H1 (cell line): ENCODE measurements around the gene MRRF. TPM values are rescaled to one million over a fixed set of nuclear protein-coding genes. Genes with fewer than 3 reads are reported as not detected.
A peak's percentile ranks its signal among the peaks of the same experiment; 100 is the strongest.

Experiments used
- CTCF ChIA-PET: fragments of 300-600 bp; sonication (Branson Sonifier 250); formaldehyde crosslinking; loops from one replicate; lab custom pipeline; 2021; ENCODE audit not compliant: partially characterized antibody; lab: Charles Lee
- POLR2A ChIA-PET: fragments of 300-600 bp; sonication (Branson Sonifier 250); formaldehyde crosslinking; loops from one replicate; lab custom pipeline; 2021; ENCODE audit warnings: inconsistent platforms; ENCODE audit not compliant: partially characterized antibody; lab: Charles Lee
- DNase-seq, 2 experiments: peaks; one replicate each; pipeline versions ENCODE4 v3.0.0 to v3.0.0-alpha.2; 2010 to 2022; ENCODE audit warnings: low spot score in 2 of 2, low read depth in 1 of 2, mixed read lengths in 1 of 2
- FAIRE-seq: peaks from 2 replicates; lab custom pipeline; 2011; peaks lifted over from hg19 to GRCh38; lab: Jason Lieb, UNC
- H2AFZ ChIP-seq: 2 replicates; pipeline ENCODE4 v1.8.1; 2012; ENCODE audit warnings: low read length, inconsistent platforms
- H2AK5ac ChIP-seq: 2 replicates; pipeline ENCODE4 v1.6.1; 2013; ENCODE audit warnings: low read depth, low read length
- H2BK120ac ChIP-seq: replicated peaks from 2 replicates; pipeline ENCODE3; 2013; ENCODE audit warnings: low read depth, low read length, inconsistent platforms
- H2BK12ac ChIP-seq: 2 replicates; pipeline ENCODE4 v1.6.1; 2013; ENCODE audit warnings: low read depth, low read length
- H2BK15ac ChIP-seq: 2 replicates; pipeline ENCODE4 v1.6.1; 2013; ENCODE audit warnings: low read length
- H2BK20ac ChIP-seq: 2 replicates; pipeline ENCODE4 v1.6.1; 2013; ENCODE audit warnings: low read length
- H2BK5ac ChIP-seq: 2 replicates; pipeline ENCODE4 v1.6.1; 2013; ENCODE audit warnings: low read depth, low read length
- H3K14ac ChIP-seq: 2 replicates; pipeline ENCODE4 v1.6.1; 2013; ENCODE audit warnings: inconsistent platforms; ENCODE audit not compliant: insufficient read length
- H3K18ac ChIP-seq: 2 replicates; pipeline ENCODE4 v1.6.1; 2013; ENCODE audit warnings: low read length; ENCODE audit errors: extremely low read depth
- H3K23ac ChIP-seq: 2 replicates; pipeline ENCODE4 v1.6.1; 2013; ENCODE audit warnings: inconsistent platforms; ENCODE audit not compliant: insufficient read length
- H3K23me2 ChIP-seq: 2 replicates; pipeline ENCODE4 v1.6.1; 2013; ENCODE audit warnings: low read depth, low read length
- H3K27ac ChIP-seq: 2 replicates; pipeline ENCODE4 v1.6.1; 2011; ENCODE audit warnings: low read depth, low read length, inconsistent platforms
- H3K27me3 ChIP-seq, 4 experiments: replicated peaks in 1 of 4; 1 replicate in 1 of 4; 2 replicates in 3 of 4; pipeline versions ENCODE4 v1.6.1 to v1.8.1; 2011 to 2013; ENCODE audit warnings: low read length in 3 of 4, mild to moderate bottlenecking in 3 of 4, inconsistent platforms in 2 of 4, mixed read lengths in 2 of 4, moderate library complexity in 1 of 4; ENCODE audit not compliant: control insufficient read depth in 3 of 4, insufficient read depth in 3 of 4; ENCODE audit errors: extremely low read depth in 1 of 4
- H3K36me3 ChIP-seq, 4 experiments: 2 replicates each; pipeline versions ENCODE4 v1.6.1 to v1.8.1; 2011 to 2013; ENCODE audit warnings: mild to moderate bottlenecking in 4 of 4, low read length in 3 of 4, moderate library complexity in 2 of 4, control low read depth in 1 of 4, inconsistent platforms in 1 of 4; ENCODE audit not compliant: insufficient read depth in 4 of 4, control insufficient read depth in 2 of 4
- H3K4ac ChIP-seq: replicated peaks from 2 replicates; pipeline ENCODE3; 2013; ENCODE audit warnings: low read length, low read depth, mixed read lengths, inconsistent platforms; ENCODE audit not compliant: insufficient read length
- H3K4me1 ChIP-seq, 4 experiments: replicated peaks in 1 of 4; 1 replicate in 1 of 4; 2 replicates in 3 of 4; pipeline versions ENCODE4 v1.6.1 to v1.8.1; 2011 to 2013; ENCODE audit warnings: low read length in 3 of 4, inconsistent platforms in 2 of 4, mixed read lengths in 1 of 4; ENCODE audit not compliant: insufficient read depth in 4 of 4, control insufficient read depth in 3 of 4
- H3K4me2 ChIP-seq, 2 experiments: 2 replicates each; pipeline versions ENCODE4 v1.6.1 to v1.8.1; 2011 to 2013; ENCODE audit warnings: low read depth in 2 of 2, low read length in 2 of 2, control low read depth in 1 of 2, inconsistent platforms in 1 of 2, mild to moderate bottlenecking in 1 of 2; ENCODE audit not compliant: insufficient read depth in 1 of 2
- H3K4me3 ChIP-seq, 4 experiments: fragments of 200-600, 300-600 bp in 1 of 4; sonication (generic), shearing (Covaris generic), sonication (Bioruptor Twin) in 1 of 4; 2 replicates each; pipeline versions ENCODE4 v1.5.1 to v1.8.1; 2011 to 2016; ENCODE audit warnings: low read length in 4 of 4, low read depth in 3 of 4, control low read depth in 2 of 4, inconsistent platforms in 2 of 4, mild to moderate bottlenecking in 2 of 4, mixed read lengths in 1 of 4, moderate library complexity in 1 of 4; ENCODE audit not compliant: insufficient read depth in 2 of 4; ENCODE audit errors: extremely low read depth in 1 of 4
- H3K56ac ChIP-seq: replicated peaks from 2 replicates; pipeline ENCODE3; 2013; ENCODE audit warnings: low read depth, mild to moderate bottlenecking, mixed read lengths, low read length, inconsistent platforms; ENCODE audit not compliant: insufficient read length
- H3K79me1 ChIP-seq: 2 replicates; pipeline ENCODE4 v1.6.1; 2013; ENCODE audit warnings: low read depth, low read length, control low read depth
- H3K79me2 ChIP-seq, 2 experiments: 2 replicates each; pipeline versions ENCODE4 v1.6.1 to v1.8.1; 2012 to 2013; ENCODE audit warnings: low read length in 2 of 2, mild to moderate bottlenecking in 2 of 2, inconsistent platforms in 1 of 2; ENCODE audit not compliant: insufficient read depth in 2 of 2, control insufficient read depth in 1 of 2
- H3K9ac ChIP-seq, 4 experiments: replicated peaks in 1 of 4; 1 replicate in 1 of 4; 2 replicates in 3 of 4; pipeline versions ENCODE4 v1.6.1 to v1.8.1; 2011 to 2013; ENCODE audit warnings: low read depth in 3 of 4, low read length in 3 of 4, control low read depth in 2 of 4, mild to moderate bottlenecking in 2 of 4, moderate library complexity in 2 of 4, inconsistent platforms in 1 of 4; ENCODE audit errors: extremely low read depth in 1 of 4
- H3K9me3 ChIP-seq, 2 experiments: 2 replicates each; pipeline versions ENCODE4 v1.6.1 to v1.8.1; 2012 to 2013; ENCODE audit warnings: mild to moderate bottlenecking in 2 of 2, moderate library complexity in 2 of 2, control low read depth in 1 of 2, inconsistent platforms in 1 of 2, low read depth in 1 of 2, low read length in 1 of 2, mixed read lengths in 1 of 2; ENCODE audit not compliant: insufficient read depth in 2 of 2
- H4K20me1 ChIP-seq, 2 experiments: replicated peaks in 1 of 2; 2 replicates each; pipeline versions ENCODE3 to v1.8.1; 2011 to 2013; ENCODE audit warnings: inconsistent platforms in 2 of 2, low read length in 2 of 2, mild to moderate bottlenecking in 1 of 2; ENCODE audit not compliant: insufficient read depth in 2 of 2, control insufficient read depth in 1 of 2
- H4K5ac ChIP-seq: 2 replicates; pipeline ENCODE4 v1.6.1; 2013; ENCODE audit warnings: low read length, low read depth, mixed read lengths, inconsistent platforms; ENCODE audit not compliant: insufficient read length
- H4K8ac ChIP-seq: 2 replicates; pipeline ENCODE4 v1.8.0; 2013; ENCODE audit warnings: mild to moderate bottlenecking, moderate library complexity, low read length, inconsistent platforms; ENCODE audit not compliant: insufficient read depth; ENCODE audit errors: extremely low read depth
- H4K91ac ChIP-seq: replicated peaks from 2 replicates; pipeline ENCODE3; 2013; ENCODE audit warnings: low read length, mixed read lengths, inconsistent platforms; ENCODE audit not compliant: insufficient read length
- CBX8 ChIP-seq: fragments of 300-800, 300-1000 bp; sonication (generic); IDR thresholded peaks from 2 replicates; pipeline ENCODE4 v1.7.1; 2016; ENCODE audit warnings: low read depth, low read length, borderline replicate concordance
- EZH2 ChIP-seq: fragments of 200-600 bp; sonication (generic); IDR thresholded peaks from 2 replicates; pipeline ENCODE4 v1.7.1; 2012; ENCODE audit warnings: low read depth, mild to moderate bottlenecking, moderate library complexity, low read length, inconsistent platforms; ENCODE audit not compliant: severe bottlenecking
- JUND ChIP-seq: IDR thresholded peaks from 2 replicates; pipeline ENCODE4 v1.6.1; 2011; ENCODE audit warnings: mild to moderate bottlenecking, improper control_type of control experiment, low read length
- MAFK ChIP-seq: IDR thresholded peaks from 2 replicates; pipeline ENCODE4 v1.6.1; 2012; ENCODE audit warnings: low read depth, mild to moderate bottlenecking, improper control_type of control experiment, low read length
- POLR2AphosphoS5 ChIP-seq: IDR thresholded peaks from 2 replicates; pipeline ENCODE4 v1.6.1; 2011; ENCODE audit warnings: low read depth, low read length
- POU5F1 ChIP-seq: IDR thresholded peaks from 2 replicates; pipeline ENCODE4 v1.6.1; 2011; ENCODE audit warnings: low read depth, mild to moderate bottlenecking, low read length, moderate library complexity
- RBBP5 ChIP-seq: IDR thresholded peaks from 2 replicates; pipeline ENCODE4 v1.7.1; 2012; ENCODE audit warnings: low read depth, mild to moderate bottlenecking, inconsistent platforms, low read length, moderate library complexity, borderline replicate concordance
- SIRT6 ChIP-seq: IDR thresholded peaks from one replicate; pipeline ENCODE4 v1.7.1; 2012; ENCODE audit warnings: low read length, inconsistent platforms
- SP2 ChIP-seq: IDR thresholded peaks from 2 replicates; pipeline ENCODE4 v1.6.1; 2012; ENCODE audit warnings: mild to moderate bottlenecking, low read length, inconsistent platforms
- SRF ChIP-seq: IDR thresholded peaks from 2 replicates; pipeline ENCODE4 v1.6.1; 2011; ENCODE audit warnings: mild to moderate bottlenecking, low read depth, low read length, moderate library complexity
- TBP ChIP-seq: IDR thresholded peaks from 2 replicates; pipeline ENCODE4 v1.6.1; 2011; ENCODE audit warnings: low read depth, low read length, improper control_type of control experiment
- WGBS, 2 experiments: shearing (Covaris generic) in 1 of 2; methylation state at CpG; one replicate each; pipeline versions ENCODE4 v1.1.6 to v1.1.7; 2013 to 2015; ENCODE audit warnings: low lambda C conversion rate in 2 of 2, mixed read lengths in 2 of 2, inconsistent platforms in 1 of 2, low coverage in 1 of 2, missing lambda C conversion rate in 1 of 2; ENCODE audit not compliant: insufficient replicate concordance in 2 of 2, insufficient coverage in 1 of 2, insufficient read length in 1 of 2; ENCODE audit errors: extremely low coverage in 1 of 2, missing lambda C conversion rate in 1 of 2; 5-methylcytosine and 5-hydroxymethylcytosine counted together
- polyA plus RNA-seq, 7 experiments: library from polyadenylated mRNA; depleted of rRNA in 3 of 7; stranded (reverse) in 5 of 7; unstranded in 2 of 7; fragments of >200 nt in 5 of 7; fragments of 200-250 nt in 2 of 7; gene quantifications; 1 replicate in 5 of 7; 2 replicates in 1 of 7; 4 replicates in 1 of 7; pipeline versions ENCODE4 v1.2.1 to v1.2.3, GENCODE V29; 2011 to 2013; ENCODE audit warnings: missing spikeins in 2 of 7, mixed read lengths in 2 of 7
- total RNA-seq: library from RNA; stranded (reverse); fragmentation: NEBNext Ultra II Directional; extraction: Animal tissue kit (Norgen Biotek cat#: 25700); gene quantifications from 2 replicates; pipeline ENCODE4 v1.2.1, GENCODE V29; 2021
- TF ChIP-seq, protein P1 (sequence below): IDR thresholded peaks from 2 replicates; pipeline ENCODE4 v1.6.1; 2012; ENCODE audit warnings: low read length, inconsistent platforms

Gene MRRF
- total and polyA plus RNA-seq, 2 of the 8 experiments (the other 6 are each of a cell fraction or from before 2014, with no cell fraction given): 29.4 to 47.8 TPM

DNA sequence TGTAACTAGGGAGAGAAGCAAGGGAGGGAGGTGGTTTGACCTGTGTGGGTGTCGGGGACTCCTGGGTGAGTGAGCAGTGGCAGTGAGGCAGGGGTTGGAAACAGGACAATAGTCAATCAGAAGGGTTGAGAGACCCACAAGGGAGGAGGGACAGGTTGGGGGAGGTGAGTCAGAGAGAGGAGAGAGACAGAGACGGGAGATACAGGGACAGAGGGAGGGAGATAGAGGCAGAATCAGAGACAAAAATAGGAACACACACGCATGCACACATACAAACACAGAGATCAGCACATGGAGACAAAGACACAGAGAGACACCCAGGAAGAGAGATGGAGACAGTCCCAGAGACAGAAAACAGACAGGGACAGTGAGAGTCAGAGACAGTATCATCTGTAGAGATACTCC is 66.8 kb downstream of the MRRF start:
- Histone ChIP-seq H2AK5ac (peak overlapping the region; percentile 57; the same call in 1 of the 2 replicates), H4K91ac (no peak overlapping the region), H2BK15ac (no peak overlapping the region), H4K20me1 (no peaks in the 10 kb centered on the region), H2AFZ (no peak overlapping the region), H2BK12ac (peak overlapping the region; percentile 54; the same call in 1 of the 2 replicates), H3K4me1 (peaks cover 4 to 21% (median 16%) of the 10 kb centered on the region in 4 experiments), H2BK5ac (0 out of 2 replicates have a peak overlapping the region, but pooled peaks have one; percentile 21), H3K27ac (no peak overlapping the region), H3K27me3 (no peaks in the 10 kb centered on the region), H3K56ac (no peak overlapping the region), H3K18ac (no peak overlapping the region), H4K8ac (no peak overlapping the region), H3K23ac (no peak overlapping the region), H3K79me2 (no peaks in the 10 kb centered on the region), H2BK20ac (peak overlapping the region; percentile 74; the same call in 1 of the 2 replicates), H2BK120ac (no peak overlapping the region), H3K79me1 (no peaks in the 10 kb centered on the region), H3K23me2 (no peaks in the 10 kb centered on the region; the same call in 1 of the 2 replicates), H3K36me3 (no peaks in the 10 kb centered on the region), H3K4ac (no peak overlapping the region), H3K14ac (no peak overlapping the region), H3K9me3 (no peaks in the 10 kb centered on the region), H3K9ac (no peak overlapping the region), H3K4me2 (no peak overlapping the region), H4K5ac (no peak overlapping the region), H3K4me3 (no peak overlapping the region)
- FAIRE-seq (no peak), DNase-seq (no peak)
- CTCF ChIA-PET: interaction anchor here (1.1 to 1.9 kb wide), 3 partner anchors 19 to 233 kb away, joined by 4 to 6 read pairs (median 5); no protein-coding TSS in a partner anchor
- WGBS, 2 experiments: 85% methylated on average over 3 of the region's 3 CpGs; no CpG with 5 or more reads in 1 of the 2 experiments
- TF ChIP-seq CBX8 (no peak), POU5F1 (no peak), POLR2AphosphoS5 (no peak), SIRT6 (no peak), MAFK (no peak), RBBP5 (no peak), TBP (no peak), JUND (no peak), SRF (no peak), EZH2 (no peak), SP2 (no peak)
- TF ChIP-seq, protein P1, sequence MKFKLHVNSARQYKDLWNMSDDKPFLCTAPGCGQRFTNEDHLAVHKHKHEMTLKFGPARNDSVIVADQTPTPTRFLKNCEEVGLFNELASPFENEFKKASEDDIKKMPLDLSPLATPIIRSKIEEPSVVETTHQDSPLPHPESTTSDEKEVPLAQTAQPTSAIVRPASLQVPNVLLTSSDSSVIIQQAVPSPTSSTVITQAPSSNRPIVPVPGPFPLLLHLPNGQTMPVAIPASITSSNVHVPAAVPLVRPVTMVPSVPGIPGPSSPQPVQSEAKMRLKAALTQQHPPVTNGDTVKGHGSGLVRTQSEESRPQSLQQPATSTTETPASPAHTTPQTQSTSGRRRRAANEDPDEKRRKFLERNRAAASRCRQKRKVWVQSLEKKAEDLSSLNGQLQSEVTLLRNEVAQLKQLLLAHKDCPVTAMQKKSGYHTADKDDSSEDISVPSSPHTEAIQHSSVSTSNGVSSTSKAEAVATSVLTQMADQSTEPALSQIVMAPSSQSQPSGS: no peak
- POLR2A ChIA-PET: interaction anchor here (0.6 to 1.7 kb wide), 3 partner anchors 8 to 30 kb away, joined by 4 to 6 read pairs (median 4); no protein-coding TSS in a partner anchor
